ENCODE results near the gene SNTG2.

The SNTG2 gene

GRCh38 chr2:1039549-1039948, 88.9 kb downstream of the SNTG2 start:
- Histone ChIP-seq H3K4me3 (ENCODE audit: low read length in 2 of 2) (no peak overlapping the region), H3K27ac (ENCODE audit: low read depth in 2 of 2, low read length in 2 of 2) (no peak overlapping the region), H3K36me3 (ENCODE audit: control insufficient read depth in 2 of 2, insufficient read depth in 2 of 2, low read length in 2 of 2) (no peaks in the 10 kb centered on the region), H3K4me1 (ENCODE audit: control insufficient read depth in 2 of 2, insufficient read depth in 2 of 2, low read length in 2 of 2) (no peaks in the 10 kb centered on the region), H3K27me3 (ENCODE audit: control insufficient read depth in 2 of 2, insufficient read depth in 2 of 2, low read length in 2 of 2) (no peaks in the 10 kb centered on the region), H3K9ac (ENCODE audit: low read depth in 1 of 2, low read length in 2 of 2) (no peak overlapping the region), H3K9me3 (ENCODE audit: control insufficient read depth in 2 of 2, low read length in 2 of 2) (peaks cover 0 to 4% of the 10 kb centered on the region in 2 donors)

- Histone ChIP-seq H3K27me3 (ENCODE audit: control insufficient read depth in 2 of 2, insufficient read depth in 2 of 2, low read length in 2 of 2) (no peaks in the 10 kb centered on the region), H3K27ac (ENCODE audit: low read depth in 2 of 2, low read length in 2 of 2) (no peak overlapping the region), H3K36me3 (ENCODE audit: control insufficient read depth in 2 of 2, insufficient read depth in 2 of 2, low read length in 2 of 2) (no peaks in the 10 kb centered on the region), H3K9me3 (ENCODE audit: control insufficient read depth in 2 of 2, low read length in 2 of 2) (peaks cover 0 to 4% of the 10 kb centered on the region in 2 donors), H3K4me3 (ENCODE audit: low read length in 2 of 2) (no peak overlapping the region), H3K9ac (ENCODE audit: low read depth in 1 of 2, low read length in 2 of 2) (no peak overlapping the region), H3K4me1 (ENCODE audit: control insufficient read depth in 2 of 2, insufficient read depth in 2 of 2, low read length in 2 of 2) (no peaks in the 10 kb centered on the region)
Measured at GRCh38 chr2:1041012-1041805, 90.6 kb downstream of the SNTG2 start.

GRCh38 chr2:1045109-1045508, 94.5 kb downstream of the SNTG2 start:
- Histone ChIP-seq H3K4me3 (ENCODE audit: low read length in 2 of 2) (no peak overlapping the region), H3K4me1 (ENCODE audit: control insufficient read depth in 2 of 2, insufficient read depth in 2 of 2, low read length in 2 of 2) (no peaks in the 10 kb centered on the region), H3K9ac (ENCODE audit: low read depth in 1 of 2, low read length in 2 of 2) (no peak overlapping the region), H3K27me3 (ENCODE audit: control insufficient read depth in 2 of 2, insufficient read depth in 2 of 2, low read length in 2 of 2) (no peaks in the 10 kb centered on the region), H3K27ac (ENCODE audit: low read depth in 2 of 2, low read length in 2 of 2) (no peak overlapping the region), H3K9me3 (ENCODE audit: control insufficient read depth in 2 of 2, low read length in 2 of 2) (peaks cover 0 to 4% of the 10 kb centered on the region in 2 donors), H3K36me3 (ENCODE audit: control insufficient read depth in 2 of 2, insufficient read depth in 2 of 2, low read length in 2 of 2) (no peaks in the 10 kb centered on the region)

- Histone ChIP-seq H3K9me3 (ENCODE audit: control insufficient read depth in 2 of 2, low read length in 2 of 2) (peaks cover 0 to 4% of the 10 kb centered on the region in 2 donors), H3K36me3 (ENCODE audit: control insufficient read depth in 2 of 2, insufficient read depth in 2 of 2, low read length in 2 of 2) (no peaks in the 10 kb centered on the region), H3K9ac (ENCODE audit: low read depth in 1 of 2, low read length in 2 of 2) (no peak overlapping the region), H3K27ac (ENCODE audit: low read depth in 2 of 2, low read length in 2 of 2) (no peak overlapping the region), H3K27me3 (ENCODE audit: control insufficient read depth in 2 of 2, insufficient read depth in 2 of 2, low read length in 2 of 2) (no peaks in the 10 kb centered on the region), H3K4me3 (ENCODE audit: low read length in 2 of 2) (no peak overlapping the region), H3K4me1 (ENCODE audit: control insufficient read depth in 2 of 2, insufficient read depth in 2 of 2, low read length in 2 of 2) (no peaks in the 10 kb centered on the region)
Measured at GRCh38 chr2:1046067-1046466, 95.4 kb downstream of the SNTG2 start.

- no peaks in the 10 kb centered on the region for H3K36me3 ChIP-seq (ENCODE audit: control insufficient read depth in 2 of 2, insufficient read depth in 2 of 2, low read length in 2 of 2)
Measured at GRCh38 chr2:1047485-1047884, 96.8 kb downstream of the SNTG2 start.

GRCh38 chr2:1049691-1050090, 99.0 kb downstream of the SNTG2 start:
- Histone ChIP-seq H3K4me3 (ENCODE audit: low read length in 2 of 2) (no peak overlapping the region), H3K9me3 (ENCODE audit: control insufficient read depth in 2 of 2, low read length in 2 of 2) (no peaks in the 10 kb centered on the region), H3K36me3 (ENCODE audit: control insufficient read depth in 2 of 2, insufficient read depth in 2 of 2, low read length in 2 of 2) (no peaks in the 10 kb centered on the region), H3K9ac (ENCODE audit: low read depth in 1 of 2, low read length in 2 of 2) (no peak overlapping the region), H3K27me3 (ENCODE audit: control insufficient read depth in 2 of 2, insufficient read depth in 2 of 2, low read length in 2 of 2) (no peaks in the 10 kb centered on the region), H3K4me1 (ENCODE audit: control insufficient read depth in 2 of 2, insufficient read depth in 2 of 2, low read length in 2 of 2) (no peaks in the 10 kb centered on the region), H3K27ac (ENCODE audit: low read depth in 2 of 2, low read length in 2 of 2) (no peak overlapping the region)

More at GRCh38 chr2:1047485-1047884, 96.8 kb downstream of the SNTG2 start:
- H3K9ac ChIP-seq (ENCODE audit: low read depth in 1 of 2, low read length in 2 of 2): no peak overlapping the region
- H3K27ac ChIP-seq (ENCODE audit: low read depth in 2 of 2, low read length in 2 of 2): no peak overlapping the region
- no peak overlapping the region for H3K4me3 ChIP-seq (ENCODE audit: low read length in 2 of 2)
- H3K9me3 ChIP-seq (ENCODE audit: control insufficient read depth in 2 of 2, low read length in 2 of 2): peaks cover 0 to 4% of the 10 kb centered on the region in 2 donors
- no peaks in the 10 kb centered on the region for H3K4me1 ChIP-seq (ENCODE audit: control insufficient read depth in 2 of 2, insufficient read depth in 2 of 2, low read length in 2 of 2)
- H3K27me3 ChIP-seq (ENCODE audit: control insufficient read depth in 2 of 2, insufficient read depth in 2 of 2, low read length in 2 of 2): no peaks in the 10 kb centered on the region

- no peaks in the 10 kb centered on the region for H3K4me1 ChIP-seq (ENCODE audit: control insufficient read depth in 2 of 2, insufficient read depth in 2 of 2, low read length in 2 of 2)
- no peak overlapping the region for H3K27ac ChIP-seq (ENCODE audit: low read depth in 2 of 2, low read length in 2 of 2)
- no peaks in the 10 kb centered on the region for H3K27me3 ChIP-seq (ENCODE audit: control insufficient read depth in 2 of 2, insufficient read depth in 2 of 2, low read length in 2 of 2)
- H3K36me3 ChIP-seq (ENCODE audit: control insufficient read depth in 2 of 2, insufficient read depth in 2 of 2, low read length in 2 of 2): no peaks in the 10 kb centered on the region
- no peaks in the 10 kb centered on the region for H3K9me3 ChIP-seq (ENCODE audit: control insufficient read depth in 2 of 2, low read length in 2 of 2)
- no peak overlapping the region for H3K9ac ChIP-seq (ENCODE audit: low read depth in 1 of 2, low read length in 2 of 2)
- no peak overlapping the region for H3K4me3 ChIP-seq (ENCODE audit: low read length in 2 of 2)
Measured at GRCh38 chr2:1051075-1051474, 100.4 kb downstream of the SNTG2 start.

GRCh38 chr2:1052771-1053191, 102.1 kb downstream of the SNTG2 start:
- Histone ChIP-seq H3K4me3 (ENCODE audit: low read length in 2 of 2) (no peak overlapping the region), H3K4me1 (ENCODE audit: control insufficient read depth in 2 of 2, insufficient read depth in 2 of 2, low read length in 2 of 2) (no peaks in the 10 kb centered on the region), H3K9ac (ENCODE audit: low read depth in 1 of 2, low read length in 2 of 2) (no peak overlapping the region), H3K27ac (ENCODE audit: low read depth in 2 of 2, low read length in 2 of 2) (no peak overlapping the region), H3K27me3 (ENCODE audit: control insufficient read depth in 2 of 2, insufficient read depth in 2 of 2, low read length in 2 of 2) (no peaks in the 10 kb centered on the region), H3K9me3 (ENCODE audit: control insufficient read depth in 2 of 2, low read length in 2 of 2) (no peaks in the 10 kb centered on the region), H3K36me3 (ENCODE audit: control insufficient read depth in 2 of 2, insufficient read depth in 2 of 2, low read length in 2 of 2) (no peaks in the 10 kb centered on the region)

- H3K36me3 ChIP-seq (ENCODE audit: control insufficient read depth in 2 of 2, insufficient read depth in 2 of 2, low read length in 2 of 2): no peaks in the 10 kb centered on the region
- no peak overlapping the region for H3K9ac ChIP-seq (ENCODE audit: low read depth in 1 of 2, low read length in 2 of 2)
- no peaks in the 10 kb centered on the region for H3K27me3 ChIP-seq (ENCODE audit: control insufficient read depth in 2 of 2, insufficient read depth in 2 of 2, low read length in 2 of 2)
- H3K27ac ChIP-seq (ENCODE audit: low read depth in 2 of 2, low read length in 2 of 2): no peak overlapping the region
- no peaks in the 10 kb centered on the region for H3K4me1 ChIP-seq (ENCODE audit: control insufficient read depth in 2 of 2, insufficient read depth in 2 of 2, low read length in 2 of 2)
- H3K9me3 ChIP-seq (ENCODE audit: control insufficient read depth in 2 of 2, low read length in 2 of 2): no peaks in the 10 kb centered on the region
- no peak overlapping the region for H3K4me3 ChIP-seq (ENCODE audit: low read length in 2 of 2)
Measured at GRCh38 chr2:1053786-1054185, 103.1 kb downstream of the SNTG2 start.

- no peak overlapping the region for H3K4me3 ChIP-seq (ENCODE audit: low read length in 2 of 2)
- no peak overlapping the region for H3K27ac ChIP-seq (ENCODE audit: low read depth in 2 of 2, low read length in 2 of 2)
- no peak overlapping the region for H3K9ac ChIP-seq (ENCODE audit: low read depth in 1 of 2, low read length in 2 of 2)
- H3K4me1 ChIP-seq (ENCODE audit: control insufficient read depth in 2 of 2, insufficient read depth in 2 of 2, low read length in 2 of 2): no peaks in the 10 kb centered on the region
- H3K36me3 ChIP-seq (ENCODE audit: control insufficient read depth in 2 of 2, insufficient read depth in 2 of 2, low read length in 2 of 2): no peaks in the 10 kb centered on the region
- H3K27me3 ChIP-seq (ENCODE audit: control insufficient read depth in 2 of 2, insufficient read depth in 2 of 2, low read length in 2 of 2): no peaks in the 10 kb centered on the region
- H3K9me3 ChIP-seq (ENCODE audit: control insufficient read depth in 2 of 2, low read length in 2 of 2): no peaks in the 10 kb centered on the region
Measured at GRCh38 chr2:1054399-1054798, 103.8 kb downstream of the SNTG2 start.
